RWPE1 (cell line): Measurements from ENCODE around the gene PATJ.

Experiments used
- CTCF ChIA-PET: fragments of 350-600 bp; sonication (Branson Sonifier 250); formaldehyde crosslinking; extraction: SDS; loops from one replicate; lab custom pipeline; 2021; lab: Yijun Ruan, JAX
- POLR2A ChIA-PET: fragments of 400-600 bp; formaldehyde crosslinking; extraction: SDS; loops from one replicate; lab custom pipeline; 2020; ENCODE audit warnings: antibody characterized with exemption; ENCODE audit not compliant: low non-redundant PET; lab: Yijun Ruan, JAX
- DNase-seq: peaks from one replicate; pipeline ENCODE4 v3.0.0; 2012; ENCODE audit warnings: low spot score
- H3K27ac ChIP-seq: fragments of 450-650 bp; 2 replicates; pipeline ENCODE4 v1.5.1; 2017
- TF ChIP-seq, protein P1 (sequence below): fragments of 450-650 bp; conservative IDR thresholded peaks from 2 replicates; pipeline ENCODE4 v1.5.1; 2017; ENCODE audit warnings: low read depth, mild to moderate bottlenecking

The PATJ gene

GRCh38 chr1:61851849-61852669 is 109.8 kb downstream of the PATJ start:
- ChIA-PET CTCF (interaction anchor here (0.6 to 1.2 kb wide), 5 partner anchors 9 to 802 kb away, joined by 3 to 4 read pairs (median 3); no protein-coding TSS in a partner anchor), POLR2A (no interaction called here)
- TF ChIP-seq, protein P1, sequence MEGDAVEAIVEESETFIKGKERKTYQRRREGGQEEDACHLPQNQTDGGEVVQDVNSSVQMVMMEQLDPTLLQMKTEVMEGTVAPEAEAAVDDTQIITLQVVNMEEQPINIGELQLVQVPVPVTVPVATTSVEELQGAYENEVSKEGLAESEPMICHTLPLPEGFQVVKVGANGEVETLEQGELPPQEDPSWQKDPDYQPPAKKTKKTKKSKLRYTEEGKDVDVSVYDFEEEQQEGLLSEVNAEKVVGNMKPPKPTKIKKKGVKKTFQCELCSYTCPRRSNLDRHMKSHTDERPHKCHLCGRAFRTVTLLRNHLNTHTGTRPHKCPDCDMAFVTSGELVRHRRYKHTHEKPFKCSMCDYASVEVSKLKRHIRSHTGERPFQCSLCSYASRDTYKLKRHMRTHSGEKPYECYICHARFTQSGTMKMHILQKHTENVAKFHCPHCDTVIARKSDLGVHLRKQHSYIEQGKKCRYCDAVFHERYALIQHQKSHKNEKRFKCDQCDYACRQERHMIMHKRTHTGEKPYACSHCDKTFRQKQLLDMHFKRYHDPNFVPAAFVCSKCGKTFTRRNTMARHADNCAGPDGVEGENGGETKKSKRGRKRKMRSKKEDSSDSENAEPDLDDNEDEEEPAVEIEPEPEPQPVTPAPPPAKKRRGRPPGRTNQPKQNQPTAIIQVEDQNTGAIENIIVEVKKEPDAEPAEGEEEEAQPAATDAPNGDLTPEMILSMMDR, result peak; percentile 76
- no peak overlapping the region for H3K27ac ChIP-seq
- peak; percentile 35 for DNase-seq

DNA sequence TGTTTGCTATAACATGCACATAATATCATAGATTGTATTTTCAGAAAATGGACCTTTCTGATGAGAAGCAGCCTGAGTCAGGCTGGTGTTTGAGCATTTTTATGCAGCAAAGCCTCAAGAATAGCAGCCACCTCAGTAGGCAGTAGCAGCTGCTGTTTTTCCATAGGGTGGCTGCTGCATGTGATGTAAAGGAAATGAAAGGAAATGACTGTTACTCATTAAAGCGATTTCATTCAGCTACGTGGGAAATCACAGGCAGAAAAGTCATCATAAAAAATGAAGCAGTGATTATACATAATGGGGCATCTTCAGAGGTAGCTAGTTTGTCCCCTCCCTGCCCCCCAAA is 110.4 kb downstream of the PATJ start:
- CTCF ChIA-PET, result interaction anchor here (0.6 to 1.1 kb wide), 4 partner anchors 9 to 185 kb away, joined by 3 to 4 read pairs (median 3); no protein-coding TSS in a partner anchor
- TF ChIP-seq, protein P1, result no peak
- H3K27ac ChIP-seq, result no peak overlapping the region
- DNase-seq, result no peak
- POLR2A ChIA-PET, result no interaction called here

- no peak for DNase-seq
- TF ChIP-seq, protein P1, result no peak
- no peak overlapping the region for H3K27ac ChIP-seq
- ChIA-PET POLR2A (no interaction called here), CTCF (interaction anchor here (0.6 kb wide), 1 partner anchor 44 kb away, joined by 5 read pairs; no protein-coding TSS in a partner anchor)
Measured at GRCh38 chr1:61853583-61853982, 111.3 kb downstream of the PATJ start.

DNA sequence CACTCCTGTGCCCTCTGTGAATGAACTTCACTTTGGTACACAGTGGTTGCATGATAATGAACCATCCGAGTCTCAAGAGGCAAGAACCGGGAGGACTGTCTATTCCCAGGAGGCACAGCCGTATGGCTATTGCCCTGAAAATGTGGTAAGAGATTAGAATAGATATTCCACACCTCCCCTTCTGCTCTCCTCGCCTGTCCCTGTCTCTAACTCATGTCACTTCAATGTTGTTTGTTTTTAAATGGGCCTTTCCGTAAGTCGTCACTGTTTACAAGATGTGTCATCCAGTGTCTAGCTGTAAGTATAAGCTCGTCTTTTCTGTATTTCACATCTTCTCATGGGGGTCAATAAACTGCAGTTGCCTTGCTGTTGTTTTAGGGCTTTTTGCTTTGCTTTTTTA is 122.2 kb downstream of the PATJ start:
- ChIA-PET POLR2A (no interaction called here), CTCF (no interaction called here)
- no peak overlapping the region for H3K27ac ChIP-seq
- TF ChIP-seq, protein P1, result no peak
- no peak for DNase-seq

GRCh38 chr1:61865646-61866220 is 123.5 kb downstream of the PATJ start:
- CTCF ChIA-PET, result no interaction called here
- no peak overlapping the region for H3K27ac ChIP-seq
- TF ChIP-seq, protein P1, result no peak

GRCh38 chr1:61869691-61870109 is 127.4 kb downstream of the PATJ start:
- ChIA-PET CTCF (interaction anchor here (0.6 kb wide), 1 partner anchor 47 kb away, joined by 3 read pairs; no protein-coding TSS in a partner anchor), POLR2A (no interaction called here)
- TF ChIP-seq, protein P1, result no peak
- no peak overlapping the region for H3K27ac ChIP-seq
- no peak for DNase-seq

More at GRCh38 chr1:61865646-61866220, 123.5 kb downstream of the PATJ start:
- POLR2A ChIA-PET, result no interaction called here
- DNase-seq, result no peak
